H9 (cell line): ENCODE results near the gene PRPS2. TPM values are rescaled to one million over a fixed set of nuclear protein-coding genes. Genes with fewer than 3 reads are reported as not detected.

Experiments
- DNase-seq: peaks from one replicate; pipeline ENCODE4 v3.0.0-alpha.2; 2017
- H2AFZ ChIP-seq: one replicate; pipeline ENCODE4 v1.6.1; 2013; ENCODE audit warnings: mild to moderate bottlenecking, low read length, control low read depth, moderate library complexity
- H2AK5ac ChIP-seq: 2 replicates; pipeline ENCODE4 v1.6.1; 2013; ENCODE audit warnings: low read length, control low read depth, mixed read lengths; ENCODE audit not compliant: insufficient read length
- H2BK120ac ChIP-seq: one replicate; pipeline ENCODE4 v1.6.1; 2013; ENCODE audit warnings: low read depth, mild to moderate bottlenecking, low read length, control low read depth, inconsistent platforms; ENCODE audit not compliant: poor library complexity, severe bottlenecking
- H2BK12ac ChIP-seq: 2 replicates; pipeline ENCODE4 v1.6.1; 2013; ENCODE audit warnings: low read length, control low read depth, mixed read lengths, low read depth; ENCODE audit not compliant: insufficient read length
- H2BK15ac ChIP-seq: 2 replicates; pipeline ENCODE4 v1.6.1; 2013; ENCODE audit warnings: low read depth, low read length, control low read depth
- H2BK20ac ChIP-seq: one replicate; pipeline ENCODE4 v1.6.1; 2013; ENCODE audit warnings: low read depth, mild to moderate bottlenecking, low read length, control low read depth, inconsistent platforms; ENCODE audit not compliant: poor library complexity, severe bottlenecking
- H2BK5ac ChIP-seq: 2 replicates; pipeline ENCODE4 v1.6.1; 2013; ENCODE audit warnings: low read length, control low read depth, mixed read lengths; ENCODE audit not compliant: insufficient read length
- H3K14ac ChIP-seq: 2 replicates; pipeline ENCODE4 v1.6.1; 2013; ENCODE audit warnings: low read length, control low read depth; ENCODE audit not compliant: insufficient read depth
- H3K18ac ChIP-seq: 2 replicates; pipeline ENCODE4 v1.6.1; 2013; ENCODE audit warnings: low read depth, mild to moderate bottlenecking, mixed read lengths, low read length, control low read depth; ENCODE audit not compliant: insufficient read length
- H3K23ac ChIP-seq: 2 replicates; pipeline ENCODE4 v1.6.1; 2013; ENCODE audit warnings: low read length, control low read depth, mixed read lengths, low read depth; ENCODE audit not compliant: insufficient read length
- H3K23me2 ChIP-seq: 2 replicates; pipeline ENCODE4 v1.6.1; 2013; ENCODE audit warnings: low read depth, mild to moderate bottlenecking, mixed read lengths, low read length, control low read depth; ENCODE audit not compliant: insufficient read length, poor library complexity, severe bottlenecking
- H3K27ac ChIP-seq: 2 replicates; pipeline ENCODE4 v1.5.1; 2013; ENCODE audit warnings: low read length, control low read depth, mixed read lengths, low read depth; ENCODE audit not compliant: insufficient read length
- H3K27me3 ChIP-seq: 2 replicates; pipeline ENCODE4 v1.6.1; 2013; ENCODE audit warnings: low read length, control low read depth, inconsistent platforms; ENCODE audit not compliant: insufficient read depth
- H3K4ac ChIP-seq: 2 replicates; pipeline ENCODE4 v1.6.1; 2013; ENCODE audit warnings: low read depth, mild to moderate bottlenecking, control low read depth, inconsistent platforms, low read length, moderate library complexity
- H3K4me1 ChIP-seq: 2 replicates; pipeline ENCODE4 v1.6.1; 2013; ENCODE audit warnings: low read length, control low read depth, inconsistent platforms; ENCODE audit not compliant: insufficient read depth
- H3K4me2 ChIP-seq: 2 replicates; pipeline ENCODE4 v1.6.1; 2013; ENCODE audit warnings: low read length, control low read depth, mixed read lengths; ENCODE audit not compliant: insufficient read length, insufficient read depth
- H3K56ac ChIP-seq: 2 replicates; pipeline ENCODE4 v1.6.1; 2013; ENCODE audit warnings: low read depth, mild to moderate bottlenecking, mixed read lengths, low read length, control low read depth; ENCODE audit not compliant: insufficient read length
- H3K79me1 ChIP-seq: 2 replicates; pipeline ENCODE4 v1.6.1; 2013; ENCODE audit warnings: low read depth, mild to moderate bottlenecking, moderate library complexity, low read length, control low read depth, inconsistent platforms; ENCODE audit not compliant: insufficient read depth, poor library complexity, severe bottlenecking
- H3K79me2 ChIP-seq: 2 replicates; pipeline ENCODE4 v1.6.1; 2013; ENCODE audit warnings: low read length, control low read depth, inconsistent platforms; ENCODE audit not compliant: insufficient read depth
- H3K9ac ChIP-seq: 2 replicates; pipeline ENCODE4 v1.6.1; 2013; ENCODE audit warnings: low read length, control low read depth, mixed read lengths; ENCODE audit not compliant: insufficient read length; ENCODE audit errors: extremely low read depth
- H3K9me3 ChIP-seq: one replicate; pipeline ENCODE4 v1.6.1; 2013; ENCODE audit warnings: low read depth, low read length, inconsistent platforms; ENCODE audit not compliant: control insufficient read depth
- H3T11ph ChIP-seq: one replicate; pipeline ENCODE4 v1.6.1; 2013; ENCODE audit warnings: mild to moderate bottlenecking, low read length, control low read depth, inconsistent platforms
- H4K20me1 ChIP-seq: one replicate; pipeline ENCODE4 v1.6.1; 2013; ENCODE audit not compliant: control insufficient read depth, insufficient read length, insufficient read depth
- H4K5ac ChIP-seq: 2 replicates; pipeline ENCODE4 v1.6.1; 2013; ENCODE audit warnings: low read depth, mild to moderate bottlenecking, mixed read lengths, low read length, control low read depth; ENCODE audit not compliant: insufficient read length
- H4K8ac ChIP-seq: replicated peaks from 2 replicates; pipeline ENCODE4 v1.6.1; 2013; ENCODE audit warnings: low read length, control low read depth, mixed read lengths, low read depth; ENCODE audit not compliant: insufficient read length
- H4K91ac ChIP-seq: 2 replicates; pipeline ENCODE4 v1.6.1; 2013; ENCODE audit warnings: low read depth, mild to moderate bottlenecking, moderate library complexity, mixed read lengths, low read length, control low read depth; ENCODE audit not compliant: insufficient read length
- H3K27ac Mint-ChIP-seq, 3 experiments: 2 replicates in 2 of 3; 3 replicates in 1 of 3; pipeline ENCODE4 v1.8.0; 2020 to 2021; ENCODE audit warnings: mixed read lengths in 3 of 3, mild to moderate bottlenecking in 1 of 3, moderate library complexity in 1 of 3
- H3K27me3 Mint-ChIP-seq: 2 replicates; pipeline ENCODE4 v1.8.0; 2021; ENCODE audit warnings: low read depth, mild to moderate bottlenecking, moderate library complexity, mixed read lengths
- H3K36me3 Mint-ChIP-seq, 3 experiments: 2 replicates in 2 of 3; 3 replicates in 1 of 3; pipeline ENCODE4 v1.8.0; 2020 to 2021; ENCODE audit warnings: low read depth in 3 of 3, mixed read lengths in 3 of 3; ENCODE audit not compliant: insufficient read depth in 1 of 3
- H3K4me1 Mint-ChIP-seq, 2 experiments: 2 replicates each; pipeline ENCODE4 v1.8.0; 2020; ENCODE audit warnings: mixed read lengths in 2 of 2
- H3K4me3 Mint-ChIP-seq, 2 experiments: 2 replicates in 1 of 2; 3 replicates in 1 of 2; pipeline ENCODE4 v1.8.0; 2020 to 2021; ENCODE audit warnings: mild to moderate bottlenecking in 2 of 2, mixed read lengths in 2 of 2, moderate library complexity in 1 of 2
- H3K9me3 Mint-ChIP-seq, 2 experiments: 2 replicates in 1 of 2; 3 replicates in 1 of 2; pipeline ENCODE4 v1.8.0; 2020; ENCODE audit warnings: mild to moderate bottlenecking in 2 of 2, mixed read lengths in 2 of 2, moderate library complexity in 1 of 2
- CTCF ChIP-seq: fragments of 200-600 bp; sonication (generic); conservative IDR thresholded peaks from 3 replicates; pipeline ENCODE4 v1.8.0; 2021; ENCODE audit warnings: antibody characterized with exemption, mild to moderate bottlenecking
- WGBS: extraction: QIAGEN DNeasy Blood & Tissue Kit; methylation state at CpG from one replicate; pipeline ENCODE4 v1.1.7; 2013; ENCODE audit warnings: missing lambda C conversion rate, low lambda C conversion rate, mixed read lengths; ENCODE audit not compliant: insufficient read length; ENCODE audit errors: extremely low coverage; 5-methylcytosine and 5-hydroxymethylcytosine counted together
- total RNA-seq: library from RNA; stranded (reverse); gene quantifications from 2 replicates; pipeline ENCODE4 v1.2.1, GENCODE V29; 2021

The PRPS2 gene
- total RNA-seq, 1 experiment from 2014 or later = 28.0 TPM

- Histone ChIP-seq H3K27ac (no peak overlapping the region), H2BK12ac (no peak overlapping the region), H2AFZ (no peak overlapping the region), H3T11ph (no peak overlapping the region), H3K4ac (no peak overlapping the region), H3K9ac (no peak overlapping the region), H2BK5ac (no peak overlapping the region), H3K27me3 (no peaks in the 10 kb centered on the region), H3K79me2 (no peaks in the 10 kb centered on the region), H4K5ac (no peak overlapping the region), H2BK120ac (no peak overlapping the region), H2BK20ac (no peak overlapping the region), H3K4me2 (no peak overlapping the region), H3K56ac (no peak overlapping the region), H4K91ac (no peak overlapping the region), H3K9me3 (no peaks in the 10 kb centered on the region), H3K79me1 (no peaks in the 10 kb centered on the region), H3K14ac (no peak overlapping the region), H3K18ac (no peak overlapping the region), H4K20me1 (no peaks in the 10 kb centered on the region), H3K23me2 (no peaks in the 10 kb centered on the region), H4K8ac (no peak overlapping the region), H3K4me1 (no peaks in the 10 kb centered on the region), H2AK5ac (no peak overlapping the region), H2BK15ac (no peak overlapping the region), H3K23ac (no peak overlapping the region)
- Mint-ChIP-seq H3K27me3 (no peaks in the 10 kb centered on the region), H3K36me3 (peaks cover 42 to 67% (median 65%) of the 10 kb centered on the region in 3 experiments), H3K4me1 (peaks cover 4 to 11% of the 10 kb centered on the region in 2 experiments), H3K9me3 (peaks cover 58 to 71% of the 10 kb centered on the region in 2 experiments), H3K27ac (no peak overlapping the region), H3K4me3 (no peak overlapping the region)
- TF ChIP-seq CTCF = no peak
- WGBS = no CpG with 5 or more reads among the region's 6 CpGs
- no peak for DNase-seq
These were observed 14.1 kb downstream of the PRPS2 start for GRCh38 chrX:12805333-12805732.
